OCI-M2 (cell line): ENCODE data around the gene PRR12.
"Not testable (repeated sequence)": the region's sequence is repeated elsewhere in the genome, so short reads cannot be mapped to it uniquely, and the experiment has no call there.

Experiments
- DNase-seq: peaks from one replicate; lab custom pipeline; 2025; ENCODE audit not compliant: unreplicated experiment; lab: John Stamatoyannopoulos, UW

PRR12 gene

GRCh38 chr19:49616532-49616931, 25.6 kb downstream of the PRR12 start:
- no peak for DNase-seq

GRCh38 chr19:49616945-49617344, 26.0 kb downstream of the PRR12 start:
- DNase-seq: no peak

GRCh38 chr19:49617860-49618259, 26.9 kb downstream of the PRR12 start:
- not testable (repeated sequence) for DNase-seq

- DNase-seq: no peak
These were observed 34.3 kb downstream of the PRR12 start for GRCh38 chr19:49624967-49625910.

GRCh38 chr19:49626226-49626625, 35.2 kb downstream of the PRR12 start:
- DNase-seq: no peak

GRCh38 chr19:49629659-49630058, 38.7 kb downstream of the PRR12 start:
- no peak for DNase-seq

GRCh38 chr19:49631014-49631588, 40.1 kb downstream of the PRR12 start:
- DNase-seq: no peak

GRCh38 chr19:49631610-49632192, 40.7 kb downstream of the PRR12 start:
- no peak for DNase-seq

- no peak for DNase-seq
These were observed 41.6 kb downstream of the PRR12 start for GRCh38 chr19:49632576-49632975.

GRCh38 chr19:49633273-49633672, 42.3 kb downstream of the PRR12 start:
- DNase-seq: not testable (repeated sequence)

GRCh38 chr19:49635530-49636232, 44.7 kb downstream of the PRR12 start:
- no peak for DNase-seq

- no peak for DNase-seq
These were observed 45.4 kb downstream of the PRR12 start for GRCh38 chr19:49636233-49636932.

GRCh38 chr19:49637821-49638738, 47.1 kb downstream of the PRR12 start:
- no peak for DNase-seq

- DNase-seq: no peak
These were observed 48.6 kb downstream of the PRR12 start for GRCh38 chr19:49639401-49640112.

- peak; percentile 99 for DNase-seq
These were observed 49.3 kb downstream of the PRR12 start, which contains the start of gene RRAS for GRCh38 chr19:49640113-49640898. TSS of gene RRAS (minus strand) at chr19:49640143. CDS start at chr19:49640098, 45 bp downstream.

- peak; percentile 91 for DNase-seq
These were observed 50.9 kb downstream of the PRR12 start, which contains the start of gene SCAF1 for GRCh38 chr19:49641688-49642491. TSS of gene SCAF1 (plus strand) at chr19:49642209. CDS start at chr19:49645027, 2,818 bp downstream.

- no peak for DNase-seq
These were observed 51.6 kb downstream of the PRR12 start for GRCh38 chr19:49642492-49643035.
